ENCODE results near the gene HNRNPH1.

The HNRNPH1 gene

DNA sequence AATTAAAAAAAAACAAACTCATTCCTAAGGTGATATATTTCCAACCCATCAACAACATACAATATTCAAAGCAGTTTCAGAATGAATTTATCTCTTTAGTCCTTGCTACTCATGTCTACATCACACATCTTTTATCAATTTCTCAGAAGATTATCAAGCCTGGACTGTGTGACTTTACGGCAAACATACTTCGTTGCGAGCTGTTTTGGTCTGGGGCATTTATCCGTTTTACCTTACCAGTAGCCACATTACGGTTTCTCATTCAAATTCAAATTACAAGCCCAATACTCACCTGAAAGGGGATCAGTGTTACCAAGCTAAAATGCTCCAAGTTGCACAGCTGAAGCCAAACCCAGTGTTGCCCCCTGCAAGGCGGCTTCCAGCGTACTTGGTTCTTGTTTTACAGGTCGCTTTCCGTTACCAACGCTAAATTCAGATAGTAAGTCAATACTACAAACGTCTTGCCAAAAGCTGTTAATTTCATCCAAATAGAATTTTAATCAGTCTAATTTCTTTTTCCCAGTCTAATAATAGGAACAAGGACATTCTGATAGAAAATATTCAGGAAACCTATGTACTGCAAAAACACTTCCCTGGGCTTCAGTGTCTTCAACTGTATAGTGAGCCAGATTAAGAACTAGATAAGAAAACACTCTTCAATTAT lies 1.8 kb downstream of the HNRNPH1 start:
- DNase-seq = no peak

DNA sequence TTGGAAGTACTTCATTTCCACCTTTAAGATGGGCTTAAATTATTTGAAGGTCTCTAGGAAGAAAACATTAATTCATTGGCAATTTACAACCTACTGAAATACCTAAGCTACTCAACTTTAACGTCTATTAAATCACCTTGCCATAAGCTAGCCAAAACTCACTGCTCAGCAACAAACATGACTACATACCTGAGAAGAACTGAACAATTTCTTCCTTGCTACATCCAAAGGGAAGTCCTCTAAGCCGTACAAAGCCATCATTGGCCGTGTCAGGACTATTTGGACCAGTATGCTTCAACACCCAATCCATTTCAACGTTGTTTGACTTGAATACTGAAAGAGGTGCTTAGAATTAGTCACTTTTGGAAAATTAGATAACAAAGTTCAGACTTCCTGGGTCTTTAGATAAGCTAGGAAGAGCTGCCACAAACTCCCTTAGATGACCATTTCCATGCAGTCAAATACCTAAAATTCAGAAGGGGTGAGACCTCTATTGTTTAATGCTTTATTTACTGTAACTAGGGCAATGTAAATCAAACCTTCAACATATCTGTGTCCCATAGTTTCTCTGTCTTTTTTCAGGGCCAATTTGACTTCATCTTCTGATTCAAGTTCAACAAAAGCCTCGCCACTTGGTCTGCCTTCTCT lies 2.6 kb downstream of the HNRNPH1 start:
- DNase-seq = no peak

DNA sequence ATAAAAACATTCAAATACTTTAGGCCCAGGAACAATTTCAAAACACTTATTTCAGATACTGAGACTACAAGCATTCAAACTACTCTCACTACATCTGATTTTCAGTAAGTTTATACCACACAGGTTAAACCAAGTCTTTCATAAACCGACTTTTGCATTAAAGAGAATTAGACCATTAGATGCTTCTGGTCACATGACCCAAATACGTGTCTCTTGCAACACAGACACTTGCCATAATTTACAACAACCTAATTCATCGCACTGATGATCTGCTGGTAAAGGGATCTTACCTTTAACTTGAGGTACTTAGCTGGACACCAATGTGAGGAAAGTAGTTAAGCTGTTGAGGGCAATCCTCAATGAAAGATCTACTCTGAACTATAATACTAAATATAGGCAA lies 3.2 kb downstream of the HNRNPH1 start:
- no peak for DNase-seq

DNA sequence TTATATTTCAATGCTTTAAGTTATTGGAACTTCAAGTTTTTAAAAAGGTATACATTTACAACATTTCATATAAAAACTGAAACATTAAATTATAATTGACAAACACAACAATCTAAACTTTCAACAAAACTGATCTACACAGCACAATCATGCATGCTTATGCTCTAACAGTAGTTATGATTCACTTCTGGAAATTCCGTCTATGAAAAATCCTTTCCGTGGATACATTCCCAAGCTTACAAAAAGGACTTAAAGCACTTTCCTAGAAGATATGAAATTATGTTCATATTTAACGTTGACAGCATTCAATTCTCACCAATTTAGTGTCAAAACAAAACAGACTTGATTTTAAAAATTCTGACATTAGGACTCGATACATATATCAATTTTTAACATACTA lies 3.7 kb downstream of the HNRNPH1 start:
- no peak for DNase-seq

DNA sequence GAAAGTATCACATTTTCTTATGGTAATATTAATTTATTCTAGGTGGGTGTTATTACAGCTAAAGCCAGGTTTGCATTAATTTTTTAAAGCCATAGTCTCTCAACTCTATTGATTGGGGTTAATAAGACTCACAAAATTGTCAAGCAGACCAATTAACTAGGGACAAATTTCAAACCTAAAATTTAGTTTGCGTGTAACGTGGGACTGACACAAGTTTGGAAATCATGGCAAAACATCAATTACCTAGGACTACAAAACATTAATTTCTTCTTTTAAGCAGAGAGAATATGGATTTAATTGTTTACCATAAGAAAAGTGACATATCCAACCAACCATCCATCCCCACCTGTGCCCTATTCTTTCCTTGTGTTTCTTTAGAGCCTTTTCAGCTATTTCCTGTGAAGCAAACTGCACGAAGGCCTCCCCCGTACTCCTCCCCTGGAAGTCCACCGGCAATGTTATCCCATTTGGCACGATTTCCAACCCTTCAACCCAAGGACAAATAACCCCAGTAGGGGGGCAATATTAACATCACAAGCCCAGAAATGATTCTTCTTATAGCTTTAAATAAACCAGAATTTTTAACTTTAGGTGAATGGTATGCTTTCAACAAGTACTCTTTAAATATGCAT lies 4.4 kb downstream of the HNRNPH1 start:
- DNase-seq = no peak

DNA sequence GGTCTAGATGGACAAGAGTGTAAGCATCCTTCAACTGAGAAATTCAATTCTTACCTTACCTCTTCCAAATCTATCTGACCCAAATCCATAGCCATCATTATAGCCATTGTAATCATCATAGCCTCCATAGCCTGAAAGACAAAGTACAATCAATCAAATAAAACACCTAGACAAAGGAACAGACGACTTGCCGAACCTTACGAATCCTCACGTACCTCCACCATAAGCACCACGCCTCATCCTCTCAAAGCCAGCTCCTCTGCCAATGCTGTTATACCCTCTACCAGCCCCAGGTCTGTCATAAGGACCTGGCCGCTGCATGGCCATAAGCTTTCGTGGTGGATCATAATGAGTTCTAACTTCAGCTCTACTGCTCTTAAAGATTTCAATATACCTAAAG lies 5.5 kb downstream of the HNRNPH1 start:
- DNase-seq = no peak

DNA sequence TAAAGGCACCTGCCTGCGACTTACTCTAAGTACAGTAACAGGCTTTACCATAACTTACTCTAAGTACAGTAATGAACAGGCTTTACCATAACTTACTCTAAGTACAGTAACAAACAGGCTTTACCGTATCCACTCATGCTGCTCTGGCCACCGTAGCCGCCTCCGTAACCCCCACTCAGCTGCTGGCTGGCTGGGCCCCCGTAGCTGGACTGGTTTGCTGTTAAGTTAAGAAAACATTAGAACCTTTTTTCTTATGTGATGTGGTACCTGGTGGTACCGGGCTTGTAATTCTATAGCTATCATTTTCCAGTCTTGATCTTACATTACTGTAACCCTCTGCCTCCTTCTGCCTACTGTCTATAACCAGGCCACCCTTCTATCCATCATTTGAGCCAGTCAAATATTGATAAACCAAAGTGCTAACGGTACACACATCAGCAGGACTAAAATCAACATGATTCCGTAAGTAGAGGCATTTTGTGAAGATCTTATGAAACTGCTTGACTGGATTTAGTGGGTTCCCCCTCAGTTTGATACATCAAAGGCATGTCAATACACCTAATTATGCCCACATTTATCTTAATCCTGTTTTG lies 7.4 kb downstream of the HNRNPH1 start:
- no peak for DNase-seq

DNA sequence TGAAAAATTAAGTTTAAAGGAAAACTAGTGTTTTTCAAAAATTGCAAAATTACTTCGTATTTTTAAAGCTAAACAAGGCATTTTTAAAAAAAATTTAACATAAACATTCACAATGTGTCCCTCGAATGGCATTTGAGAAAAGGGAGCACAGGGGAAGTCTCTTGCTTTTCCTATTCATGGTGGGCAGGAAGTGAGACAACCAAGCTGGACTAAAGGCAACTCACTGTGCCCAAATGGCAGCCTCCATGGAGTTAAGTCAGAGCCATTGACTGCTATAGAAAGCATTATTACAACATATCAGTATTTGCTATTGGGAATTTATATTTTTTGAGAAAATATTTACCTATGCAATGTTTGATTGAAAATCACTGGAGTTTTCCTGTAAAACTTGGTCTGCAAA lies 8.3 kb downstream of the HNRNPH1 start:
- no peak for DNase-seq

DNA sequence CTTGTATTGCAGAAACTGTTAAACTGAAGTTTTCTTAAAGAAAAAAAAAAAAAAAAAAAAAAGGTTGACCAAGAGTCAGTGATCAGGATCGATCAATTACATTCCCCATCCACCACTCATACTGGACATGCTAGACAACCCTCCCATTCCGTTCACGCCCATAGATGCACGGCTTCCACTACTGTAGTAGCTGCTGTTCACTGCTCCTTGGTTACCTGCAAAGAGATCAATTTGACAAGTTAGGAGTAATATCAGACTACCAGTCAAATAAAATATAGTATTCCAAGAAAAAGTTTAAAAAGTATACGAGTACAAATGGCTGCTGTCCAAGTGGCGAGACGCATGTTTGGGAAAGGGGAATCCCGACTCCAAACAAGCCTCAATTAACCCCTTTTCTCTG lies 8.7 kb downstream of the HNRNPH1 start:
- DNase-seq = no peak

DNA sequence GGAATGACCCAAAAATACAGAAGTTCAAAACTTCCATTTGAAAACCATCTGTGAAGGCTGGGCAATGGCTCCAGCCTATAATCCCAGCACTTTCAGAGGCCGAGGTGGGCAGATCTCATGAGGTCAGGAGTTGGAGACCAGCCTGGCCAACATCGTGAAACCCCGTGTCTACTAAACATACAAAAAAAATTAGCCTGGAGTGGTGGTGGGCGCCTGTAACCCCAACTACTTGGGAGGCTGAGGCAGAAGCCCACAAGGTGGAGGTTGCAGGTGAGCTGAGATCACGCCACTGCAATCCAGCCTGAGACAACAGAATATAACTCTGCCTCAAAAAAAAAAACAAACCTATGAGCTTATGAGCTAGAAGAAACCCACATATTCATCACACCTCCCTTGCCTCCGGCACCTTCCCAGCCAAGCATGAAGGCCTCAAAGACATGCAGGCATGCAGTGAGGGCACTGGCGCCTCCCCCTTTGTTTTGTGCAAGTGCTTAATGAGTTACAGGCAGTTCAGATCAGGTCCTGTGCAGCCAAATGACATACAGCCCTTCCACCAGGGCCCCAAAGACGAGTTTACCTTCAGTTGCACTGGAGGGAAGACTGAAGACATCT lies 9.9 kb downstream of the HNRNPH1 start:
- no peak for DNase-seq

DNA sequence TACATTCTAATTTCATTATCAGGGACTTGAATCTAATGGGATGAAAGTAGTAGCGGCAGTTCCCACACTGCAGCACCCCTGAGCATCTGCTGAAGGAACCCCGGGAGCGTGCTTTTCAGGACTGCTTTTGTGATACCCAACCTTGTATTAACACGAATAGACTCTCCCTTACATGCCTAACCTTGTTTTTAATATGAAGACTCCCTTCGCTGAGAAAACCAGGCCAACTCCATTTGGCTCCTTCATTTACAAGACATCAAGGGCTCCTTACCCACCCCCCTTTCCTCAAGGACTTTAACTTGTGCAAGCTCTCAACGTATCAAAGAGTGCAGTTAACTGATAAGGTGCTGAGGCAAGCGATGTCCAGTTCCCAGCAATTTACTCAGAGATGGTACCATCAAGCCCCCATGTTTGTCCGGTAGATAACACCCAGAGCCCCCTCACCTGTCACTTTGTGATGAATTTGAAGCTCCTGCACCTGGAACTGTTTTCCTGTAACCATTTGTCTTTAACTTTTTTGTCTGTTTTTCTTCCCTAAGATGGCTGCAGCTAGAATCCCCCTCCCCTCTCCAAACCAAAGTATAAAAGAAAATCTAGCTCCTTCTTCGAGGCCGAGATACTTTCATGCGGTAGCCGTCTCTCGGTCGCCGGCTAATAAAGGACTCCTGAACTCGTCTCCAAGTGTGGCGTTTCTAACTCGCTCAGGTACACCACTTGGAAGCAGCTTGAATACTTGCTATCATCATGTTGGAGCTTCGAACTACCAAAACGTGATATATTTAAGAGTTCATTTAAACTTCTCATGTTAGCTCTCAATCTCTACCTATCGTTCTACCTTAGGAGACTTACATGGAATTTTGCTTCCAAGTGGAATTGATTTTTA lies 10.7 kb downstream of the HNRNPH1 start:
- no peak for DNase-seq

DNA sequence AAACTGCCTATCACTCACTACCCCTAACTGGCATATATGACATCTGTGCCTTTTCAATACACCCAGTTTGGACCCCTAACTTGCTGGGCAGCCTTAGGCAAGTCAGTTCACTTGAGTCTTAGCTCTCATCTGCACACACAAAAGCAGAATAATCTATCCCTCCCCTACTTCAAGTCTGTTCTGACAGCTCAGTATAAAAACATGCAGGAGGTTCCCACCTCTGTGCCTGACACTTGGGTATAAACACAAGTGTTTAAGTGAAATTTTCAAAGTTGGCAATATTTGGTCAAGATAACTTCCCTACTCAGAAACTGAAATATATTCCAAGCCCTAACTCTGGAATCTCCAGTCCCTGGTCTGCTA lies 12.6 kb downstream of the HNRNPH1 start:
- DNase-seq = no peak

DNA sequence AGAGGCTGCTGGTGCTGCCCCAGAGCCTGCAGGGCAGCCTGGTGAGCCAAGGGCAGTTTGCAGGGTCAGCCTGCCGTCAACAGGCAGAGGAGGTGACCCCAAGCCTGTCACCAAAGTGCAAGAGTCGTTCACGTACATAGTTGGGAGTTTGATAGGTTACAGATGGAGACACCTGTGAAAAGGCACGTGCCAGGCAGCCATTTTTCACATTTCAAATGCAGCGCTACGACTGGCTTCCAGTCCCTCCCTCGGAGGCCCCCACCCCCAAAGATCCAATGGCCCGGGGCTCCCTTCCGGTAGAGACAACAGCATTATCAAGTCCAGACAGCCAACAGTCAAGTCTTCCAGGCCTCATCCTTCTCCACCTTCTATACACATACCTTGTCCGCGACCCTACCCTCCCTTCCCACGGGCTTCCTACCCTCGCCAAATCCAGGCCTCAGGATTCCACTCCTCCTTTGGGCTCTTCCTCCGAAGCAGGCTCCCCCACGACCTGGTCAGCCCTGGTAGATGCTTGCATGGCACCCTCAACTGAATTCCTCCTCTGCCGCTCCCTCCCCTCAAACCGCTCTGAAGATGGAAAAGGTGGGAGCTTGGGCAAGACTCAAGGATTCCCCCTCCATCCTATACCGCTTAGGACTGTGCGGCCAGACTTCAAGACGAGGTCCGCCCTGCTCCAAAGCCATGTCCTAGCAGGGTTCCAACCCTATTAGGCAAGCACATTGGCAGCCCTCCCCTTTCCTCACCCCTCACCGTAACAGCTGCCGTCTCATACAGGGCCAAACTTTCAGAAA lies 13.2 kb downstream of the HNRNPH1 start:
- DNase-seq = no peak

DNA sequence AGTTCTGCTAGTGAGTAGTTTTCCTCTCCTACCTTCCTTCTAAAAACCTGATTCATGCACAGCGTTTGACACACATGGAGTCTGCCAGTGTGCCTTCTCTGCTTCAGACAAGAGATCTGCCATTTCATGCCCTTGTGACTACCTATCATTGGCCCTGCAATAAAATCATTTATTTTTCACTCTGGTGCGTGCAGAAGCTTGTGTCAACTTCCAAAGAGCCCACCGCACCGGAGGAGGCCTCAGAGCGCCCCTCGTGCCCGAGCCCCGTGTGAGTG lies 13.7 kb downstream of the HNRNPH1 start:
- no peak for DNase-seq

DNA sequence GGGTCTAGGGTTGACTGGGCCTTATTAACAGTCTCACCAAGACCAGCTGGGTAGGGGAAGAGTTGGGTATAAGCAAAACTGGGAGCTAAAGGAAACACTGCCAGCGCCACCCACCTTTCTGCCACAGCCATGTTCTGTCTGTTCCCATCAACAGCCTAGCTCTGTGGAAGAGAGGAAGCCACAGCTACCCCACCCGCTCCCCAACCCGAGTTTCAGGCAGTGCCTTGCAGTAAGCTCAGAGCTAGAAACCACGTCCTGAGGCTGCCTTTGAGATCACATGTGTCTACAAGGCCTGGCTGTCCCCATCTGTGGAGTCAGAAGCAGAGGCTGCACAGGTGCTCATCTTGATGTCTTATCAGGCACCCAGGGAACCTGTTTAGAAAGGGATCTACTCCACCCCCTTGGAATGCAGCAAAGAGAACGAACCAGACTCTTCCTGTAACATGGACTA lies 15.3 kb downstream of the HNRNPH1 start:
- DNase-seq = no peak

DNA sequence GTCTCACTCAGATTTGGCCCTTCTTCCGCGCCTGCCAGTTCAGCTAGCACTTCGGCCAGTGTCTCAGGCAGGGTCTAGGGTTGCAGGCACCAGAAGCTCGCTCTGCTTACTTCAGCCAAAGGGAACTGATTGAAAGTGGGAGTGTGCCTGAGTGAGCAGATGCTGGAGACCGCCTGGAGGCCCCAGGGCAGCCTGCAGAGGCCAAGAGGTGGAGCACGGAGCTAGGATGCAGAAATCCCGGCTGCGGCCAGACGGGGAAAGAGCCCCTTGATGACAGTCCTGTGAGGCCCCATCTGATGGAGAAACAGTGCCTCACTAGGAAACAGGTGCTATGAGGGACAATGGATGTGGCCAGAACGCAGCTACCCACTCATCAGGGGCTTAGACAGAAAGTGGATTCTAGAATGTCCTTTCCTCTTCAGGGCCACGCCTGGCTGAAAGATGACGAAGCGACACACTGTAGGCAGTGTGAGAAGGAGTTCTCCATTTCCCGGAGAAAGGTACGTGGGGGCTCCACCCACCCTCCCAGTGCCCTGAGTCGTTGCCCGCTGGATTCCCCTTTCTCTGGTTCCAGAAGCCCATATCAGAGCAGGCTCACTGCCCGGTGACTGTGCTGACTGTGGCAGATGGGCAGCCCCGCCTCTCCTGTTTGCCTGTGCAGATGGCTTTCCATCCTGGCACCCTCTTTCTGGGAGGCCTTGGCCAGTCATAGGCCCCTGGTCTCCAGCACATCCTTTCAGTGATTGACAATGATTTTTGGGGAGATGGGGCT lies 16.1 kb downstream of the HNRNPH1 start:
- DNase-seq = no peak

DNA sequence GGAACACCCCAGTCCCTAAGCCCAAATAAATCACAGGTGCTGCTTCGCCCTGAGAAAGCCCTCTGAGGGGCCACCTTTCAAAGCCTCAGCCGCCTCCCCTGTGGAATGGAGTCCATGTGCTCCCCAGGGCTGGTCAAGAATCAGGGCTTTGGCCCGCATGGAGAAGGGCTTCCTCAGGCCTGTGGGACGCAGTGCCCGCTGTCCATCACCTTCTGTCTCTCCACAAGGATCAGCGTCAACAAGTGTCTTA lies 16.6 kb downstream of the HNRNPH1 start:
- no peak for DNase-seq

DNA sequence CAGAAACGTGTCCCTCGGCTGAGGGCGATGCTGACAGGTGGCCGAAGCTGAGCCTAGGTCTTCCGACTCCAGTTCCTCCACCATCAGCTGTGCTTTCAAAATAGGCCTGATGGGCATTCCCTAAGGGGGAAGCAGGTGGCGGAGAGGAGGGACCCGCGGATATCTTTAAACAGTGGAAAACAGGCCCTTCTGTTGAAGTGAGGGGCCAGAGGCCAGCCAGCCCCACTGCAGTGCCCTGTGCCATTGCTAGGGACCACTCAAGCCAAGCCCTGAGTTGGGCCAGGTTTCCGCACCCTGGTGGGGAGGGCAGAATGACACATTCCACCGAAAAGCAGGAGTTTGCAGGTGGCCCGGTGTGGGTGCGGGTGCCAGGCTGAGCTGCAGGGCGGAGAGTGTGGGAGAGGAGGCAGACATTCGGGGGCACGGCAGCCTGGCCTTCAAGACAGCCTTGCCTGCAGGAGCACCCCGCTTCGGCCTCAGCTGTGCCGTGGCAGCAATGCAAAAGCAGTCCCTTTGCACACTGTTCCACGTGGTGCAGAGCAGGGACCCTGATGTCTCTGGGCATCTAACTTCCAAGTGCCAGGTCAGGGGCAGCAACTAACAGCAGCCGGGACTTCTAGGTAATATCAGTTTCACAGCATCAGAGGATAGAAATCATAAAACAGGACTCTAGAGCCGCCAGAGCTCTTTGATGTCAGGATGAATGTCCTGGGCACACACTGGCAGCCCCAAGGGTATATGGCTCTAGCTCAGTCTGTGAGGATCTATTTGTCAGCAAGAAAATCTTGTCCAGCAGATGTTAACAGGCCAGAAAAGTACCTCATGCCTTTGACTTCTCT lies 17.2 kb downstream of the HNRNPH1 start:
- no peak for DNase-seq

DNA sequence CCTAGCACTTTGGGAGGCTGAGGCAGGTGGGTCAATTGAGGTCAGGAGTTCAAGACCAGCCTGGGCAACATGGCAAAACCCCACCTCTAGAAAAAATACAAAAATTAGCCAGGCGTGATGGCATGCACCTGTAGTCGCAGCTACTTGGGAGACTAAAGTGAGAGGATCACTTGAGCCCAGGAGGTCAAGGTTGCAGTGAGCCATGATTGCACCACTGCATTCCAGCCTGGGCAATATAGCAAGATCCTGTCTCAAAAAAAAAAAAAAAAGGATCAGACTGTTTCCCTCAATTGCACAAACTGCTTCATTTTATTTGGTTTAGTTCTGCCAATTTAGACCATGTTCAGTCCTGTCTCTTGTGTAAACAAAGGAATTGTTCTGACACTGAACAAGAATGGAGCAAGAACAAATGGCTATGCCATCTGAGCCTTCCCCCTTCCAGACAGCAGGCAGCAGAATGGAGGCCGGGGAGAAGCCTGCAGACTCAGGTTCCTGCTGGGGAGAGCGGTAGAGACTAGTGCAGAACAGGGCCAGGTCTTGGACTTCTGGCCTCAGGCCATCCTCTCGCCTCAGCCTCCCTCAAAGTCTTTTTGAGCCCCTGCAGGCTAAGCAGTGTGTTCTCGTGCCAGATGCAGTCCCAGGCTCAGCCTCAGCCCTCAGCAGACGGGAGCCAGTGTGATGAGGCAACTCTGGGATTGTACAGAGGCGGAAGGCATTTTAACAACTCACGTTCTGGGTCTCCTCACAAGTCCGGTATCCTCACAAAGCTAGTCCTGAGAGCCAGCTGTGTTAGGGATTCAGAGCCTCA lies 18.2 kb downstream of the HNRNPH1 start:
- no peak for DNase-seq

DNA sequence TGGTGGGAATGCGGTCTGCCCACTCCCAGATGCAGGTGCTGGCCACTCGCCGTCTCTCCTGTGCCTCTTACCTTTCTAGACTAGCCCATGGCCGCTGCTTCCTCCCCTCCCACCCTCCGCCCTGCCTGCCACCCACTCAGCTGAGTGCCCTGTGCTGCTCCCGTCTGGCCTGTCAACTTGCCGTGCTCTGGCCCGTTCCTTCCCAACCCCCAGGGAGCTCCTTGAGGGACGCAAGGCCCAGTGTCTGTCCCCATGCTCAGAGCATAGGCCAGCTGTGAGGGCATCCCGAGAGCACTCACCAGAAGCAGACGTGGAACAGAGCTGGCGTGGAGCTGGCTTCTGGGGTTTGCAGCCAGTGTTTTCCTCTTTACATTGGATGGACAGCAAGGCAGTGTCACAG lies 20.2 kb downstream of the HNRNPH1 start:
- DNase-seq = no peak
